Uterus (tissue), 2 donors: ENCODE measurements around the gene ARHGEF26.

ENCODE experiments used
- POLR2A ChIP-seq, 2 donors: fragments of 450-650 bp; IDR thresholded peaks; one replicate each; pipeline ENCODE4 v1.6.1; 2016; ENCODE audit warnings: antibody characterized with exemption in 2 of 2, mild to moderate bottlenecking in 1 of 2, moderate library complexity in 1 of 2
- TF ChIP-seq, protein P1 (sequence below), 4 experiments: fragments of 200-600 bp in 2 of 4; fragments of 450-650 bp in 2 of 4; sonication (generic) in 2 of 4; IDR thresholded peaks; one replicate each; pipeline ENCODE4 v1.5.1; 2016 to 2019; ENCODE audit warnings: antibody characterized with exemption in 4 of 4, mild to moderate bottlenecking in 2 of 4, moderate library complexity in 1 of 4

- TF ChIP-seq POLR2A (IDR thresholded peaks at IDR 0.05) = no peak
- TF ChIP-seq, protein P1, sequence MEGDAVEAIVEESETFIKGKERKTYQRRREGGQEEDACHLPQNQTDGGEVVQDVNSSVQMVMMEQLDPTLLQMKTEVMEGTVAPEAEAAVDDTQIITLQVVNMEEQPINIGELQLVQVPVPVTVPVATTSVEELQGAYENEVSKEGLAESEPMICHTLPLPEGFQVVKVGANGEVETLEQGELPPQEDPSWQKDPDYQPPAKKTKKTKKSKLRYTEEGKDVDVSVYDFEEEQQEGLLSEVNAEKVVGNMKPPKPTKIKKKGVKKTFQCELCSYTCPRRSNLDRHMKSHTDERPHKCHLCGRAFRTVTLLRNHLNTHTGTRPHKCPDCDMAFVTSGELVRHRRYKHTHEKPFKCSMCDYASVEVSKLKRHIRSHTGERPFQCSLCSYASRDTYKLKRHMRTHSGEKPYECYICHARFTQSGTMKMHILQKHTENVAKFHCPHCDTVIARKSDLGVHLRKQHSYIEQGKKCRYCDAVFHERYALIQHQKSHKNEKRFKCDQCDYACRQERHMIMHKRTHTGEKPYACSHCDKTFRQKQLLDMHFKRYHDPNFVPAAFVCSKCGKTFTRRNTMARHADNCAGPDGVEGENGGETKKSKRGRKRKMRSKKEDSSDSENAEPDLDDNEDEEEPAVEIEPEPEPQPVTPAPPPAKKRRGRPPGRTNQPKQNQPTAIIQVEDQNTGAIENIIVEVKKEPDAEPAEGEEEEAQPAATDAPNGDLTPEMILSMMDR (IDR thresholded peaks at IDR 0.05) = no peak
Observed at GRCh38 chr3:154102225-154102624, 19.0 kb upstream of the ARHGEF26 start.
